ENCODE measurements around the gene OOEP.
"Not testable (repeated sequence)": the region's sequence is repeated elsewhere in the genome, so short reads cannot be mapped to it uniquely, and the experiment has no call there.

Gene OOEP

DNA sequence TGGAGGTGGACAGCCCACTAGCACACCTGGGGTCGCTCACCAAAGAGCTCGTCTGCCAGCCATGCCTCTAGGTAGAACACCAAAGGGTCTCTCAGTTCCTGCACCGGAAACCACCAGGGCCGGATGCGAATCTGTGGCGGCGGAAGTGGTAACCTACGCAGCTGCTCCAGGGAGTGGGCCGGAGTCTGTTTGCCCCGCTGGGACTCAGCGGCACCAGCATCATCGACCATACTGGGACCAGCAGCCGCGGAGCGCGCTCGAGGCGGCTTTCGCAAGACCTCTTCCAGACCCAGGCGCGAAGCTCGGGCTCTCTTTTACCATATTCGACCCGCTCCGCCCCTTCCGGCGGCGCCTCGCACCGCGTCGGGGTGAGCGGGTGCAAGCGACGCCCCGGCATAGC lies at the start of gene OOEP:
Gene OOEP, minus strand, starts transcription at position 335 of the 400 bp plus-strand sequence. Its CDS starts 105 bp downstream, at position 230.
- no peak within 1 kb of the TSS for H3K4me3 ChIP-seq (ENCODE audit: low read depth, low read length)
- H3K27me3 ChIP-seq (ENCODE audit: control insufficient read depth, insufficient read depth, low read length), result no peaks in the 10 kb centered on the region
- no peaks in the 10 kb centered on the region for H3K36me3 ChIP-seq (ENCODE audit: control insufficient read depth, insufficient read depth, low read length)
- no peak within 1 kb of the TSS for H3K9ac ChIP-seq (ENCODE audit: low read length)
- H3K27ac ChIP-seq (ENCODE audit: low read depth, low read length), result no peak within 1 kb of the TSS
- H3K4me1 ChIP-seq (ENCODE audit: control insufficient read depth, insufficient read depth, low read length), result peaks cover 3% of the 10 kb centered on the region; the same call in 1 of the 2 replicates
- 0 out of 2 replicates have a peak, but pooled peaks cover 3% of the 10 kb centered on the region for H3K9me3 ChIP-seq (ENCODE audit: control insufficient read depth, insufficient read depth, low read depth, low read length)

DNA sequence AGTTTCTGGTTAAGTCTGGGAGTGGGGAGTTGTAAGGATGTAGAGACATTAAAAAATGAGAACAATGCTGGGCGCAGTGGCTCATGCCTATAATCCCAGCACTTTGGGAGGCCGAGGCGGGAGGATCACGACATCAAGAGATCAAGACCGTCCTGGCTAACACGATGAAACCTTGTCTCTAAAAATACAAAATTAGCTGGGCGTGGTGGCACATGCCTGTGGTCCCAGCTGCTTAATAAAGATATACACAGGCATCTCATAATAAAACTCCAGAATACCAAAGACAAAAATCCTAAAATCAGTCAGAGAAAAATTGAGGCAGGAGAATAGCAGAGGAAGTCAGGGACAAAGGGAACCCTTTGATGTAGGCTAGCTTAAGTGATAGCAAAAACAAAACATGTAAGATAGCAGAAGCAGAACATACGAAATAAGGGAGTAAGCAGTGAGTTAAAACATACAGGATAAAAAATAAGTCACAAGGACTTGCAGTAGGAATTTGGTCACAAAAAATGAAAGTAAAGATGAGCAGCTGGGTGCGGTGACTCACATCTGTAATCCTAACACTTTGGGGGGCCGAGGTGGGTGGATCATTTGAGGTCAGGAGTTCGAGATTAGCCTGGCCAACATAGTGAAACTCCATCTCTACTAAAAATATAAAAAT lies 48.5 kb upstream of the OOEP start:
- Histone ChIP-seq H3K9ac (ENCODE audit: low read length) (no peak overlapping the region), H3K4me3 (ENCODE audit: low read depth, low read length) (no peak overlapping the region), H3K27ac (ENCODE audit: low read depth, low read length) (no peak overlapping the region), H3K9me3 (ENCODE audit: control insufficient read depth, insufficient read depth, low read depth, low read length) (no peaks in the 10 kb centered on the region), H3K36me3 (ENCODE audit: control insufficient read depth, insufficient read depth, low read length) (no peaks in the 10 kb centered on the region), H3K27me3 (ENCODE audit: control insufficient read depth, insufficient read depth, low read length) (no peaks in the 10 kb centered on the region), H3K4me1 (ENCODE audit: control insufficient read depth, insufficient read depth, low read length) (no peaks in the 10 kb centered on the region)

DNA sequence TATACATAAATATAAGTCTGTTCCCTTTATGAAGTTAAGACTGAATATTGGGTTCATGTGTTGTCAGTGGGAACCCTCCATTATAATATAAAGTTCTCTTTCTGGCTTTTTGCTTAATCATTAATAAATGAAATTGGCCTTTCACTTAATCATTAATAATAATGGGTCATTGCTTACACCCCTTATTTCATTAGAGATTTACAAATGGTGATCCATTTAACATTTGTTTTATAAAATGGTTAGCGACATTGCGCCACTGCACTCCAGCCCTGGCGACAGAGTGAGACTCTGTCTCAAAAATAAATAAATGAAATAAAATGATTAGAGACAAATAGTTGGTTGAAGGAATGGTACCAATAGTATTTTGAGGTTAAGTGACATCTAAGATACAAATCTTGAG lies 43.4 kb upstream of the OOEP start:
- Histone ChIP-seq H3K9me3 (ENCODE audit: control insufficient read depth, insufficient read depth, low read depth, low read length) (no peaks in the 10 kb centered on the region), H3K27me3 (ENCODE audit: control insufficient read depth, insufficient read depth, low read length) (no peaks in the 10 kb centered on the region), H3K36me3 (ENCODE audit: control insufficient read depth, insufficient read depth, low read length) (no peaks in the 10 kb centered on the region), H3K9ac (ENCODE audit: low read length) (no peak overlapping the region), H3K27ac (ENCODE audit: low read depth, low read length) (no peak overlapping the region), H3K4me1 (ENCODE audit: control insufficient read depth, insufficient read depth, low read length) (no peaks in the 10 kb centered on the region), H3K4me3 (ENCODE audit: low read depth, low read length) (no peak overlapping the region)

DNA sequence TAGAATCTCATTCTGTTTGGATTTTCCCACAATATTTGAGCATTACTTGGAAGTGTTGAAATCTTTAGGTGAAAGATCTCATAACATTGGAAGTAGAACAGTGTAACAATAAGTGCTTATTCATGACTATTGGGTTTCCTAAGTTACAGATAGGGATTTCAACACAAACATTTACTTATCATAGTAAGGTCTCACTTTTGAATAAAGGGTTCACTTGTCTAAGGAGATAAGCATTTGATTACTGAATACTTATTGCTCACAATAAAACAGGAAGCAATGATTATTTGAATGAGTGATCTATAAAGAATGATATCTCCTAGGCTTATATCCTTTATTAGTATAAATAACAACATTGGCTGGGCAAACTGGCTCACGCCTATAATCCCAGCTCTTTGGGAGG lies 39.7 kb upstream of the OOEP start:
- no peaks in the 10 kb centered on the region for H3K27me3 ChIP-seq (ENCODE audit: control insufficient read depth, insufficient read depth, low read length)
- no peak overlapping the region for H3K4me3 ChIP-seq (ENCODE audit: low read depth, low read length)
- no peak overlapping the region for H3K9ac ChIP-seq (ENCODE audit: low read length)
- H3K4me1 ChIP-seq (ENCODE audit: control insufficient read depth, insufficient read depth, low read length), result no peaks in the 10 kb centered on the region
- H3K27ac ChIP-seq (ENCODE audit: low read depth, low read length), result no peak overlapping the region
- H3K36me3 ChIP-seq (ENCODE audit: control insufficient read depth, insufficient read depth, low read length), result no peaks in the 10 kb centered on the region
- H3K9me3 ChIP-seq (ENCODE audit: control insufficient read depth, insufficient read depth, low read depth, low read length), result no peaks in the 10 kb centered on the region

DNA sequence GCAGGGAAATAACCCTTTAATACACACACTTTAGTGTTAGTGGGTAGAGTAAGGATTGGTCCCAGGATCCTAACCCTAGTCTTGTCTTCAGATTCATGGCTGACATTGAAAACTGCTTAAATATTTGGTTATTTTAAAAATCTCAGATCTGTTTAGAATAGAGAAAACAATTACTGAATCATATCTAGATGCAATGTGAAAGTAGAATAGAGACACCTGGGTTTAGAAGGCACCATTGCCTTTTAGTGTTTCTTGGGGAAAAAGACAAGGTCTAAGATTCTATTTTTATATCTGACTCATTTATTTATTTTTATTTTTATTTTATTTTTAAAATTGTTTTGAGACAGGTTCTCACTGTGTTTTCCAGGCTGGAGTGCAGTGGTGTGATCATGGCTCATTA lies 31.0 kb upstream of the OOEP start:
- H3K27ac ChIP-seq (ENCODE audit: low read depth, low read length), result no peak overlapping the region
- no peak overlapping the region for H3K9ac ChIP-seq (ENCODE audit: low read length)
- no peaks in the 10 kb centered on the region for H3K36me3 ChIP-seq (ENCODE audit: control insufficient read depth, insufficient read depth, low read length)
- no peaks in the 10 kb centered on the region for H3K4me1 ChIP-seq (ENCODE audit: control insufficient read depth, insufficient read depth, low read length)
- no peaks in the 10 kb centered on the region for H3K9me3 ChIP-seq (ENCODE audit: control insufficient read depth, insufficient read depth, low read depth, low read length)
- no peaks in the 10 kb centered on the region for H3K27me3 ChIP-seq (ENCODE audit: control insufficient read depth, insufficient read depth, low read length)
- no peak overlapping the region for H3K4me3 ChIP-seq (ENCODE audit: low read depth, low read length)

DNA sequence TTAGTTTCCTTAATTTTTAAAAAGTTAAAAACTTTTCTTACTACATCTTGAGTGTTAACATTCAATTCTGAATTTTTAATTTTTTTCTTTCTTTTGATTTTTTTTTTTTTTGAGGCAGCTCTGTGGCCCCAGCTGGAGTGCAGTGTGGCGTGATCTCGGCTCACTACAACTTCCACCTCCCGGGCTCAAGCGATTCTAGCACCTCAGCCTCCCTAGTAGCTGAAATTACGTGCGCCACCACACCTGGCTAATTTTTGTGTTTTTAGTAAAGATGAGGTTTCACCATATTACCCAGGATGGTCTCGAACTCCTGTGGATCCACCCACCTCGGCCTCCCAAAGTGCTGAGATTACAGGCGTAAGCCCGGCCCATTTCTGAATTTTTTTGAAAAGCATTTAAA lies 26.2 kb upstream of the OOEP start:
- Histone ChIP-seq H3K9ac (ENCODE audit: low read length) (no peak overlapping the region), H3K4me1 (ENCODE audit: control insufficient read depth, insufficient read depth, low read length) (no peaks in the 10 kb centered on the region), H3K9me3 (ENCODE audit: control insufficient read depth, insufficient read depth, low read depth, low read length) (no peaks in the 10 kb centered on the region), H3K36me3 (ENCODE audit: control insufficient read depth, insufficient read depth, low read length) (no peaks in the 10 kb centered on the region), H3K4me3 (ENCODE audit: low read depth, low read length) (no peak overlapping the region), H3K27ac (ENCODE audit: low read depth, low read length) (no peak overlapping the region), H3K27me3 (ENCODE audit: control insufficient read depth, insufficient read depth, low read length) (no peaks in the 10 kb centered on the region)

DNA sequence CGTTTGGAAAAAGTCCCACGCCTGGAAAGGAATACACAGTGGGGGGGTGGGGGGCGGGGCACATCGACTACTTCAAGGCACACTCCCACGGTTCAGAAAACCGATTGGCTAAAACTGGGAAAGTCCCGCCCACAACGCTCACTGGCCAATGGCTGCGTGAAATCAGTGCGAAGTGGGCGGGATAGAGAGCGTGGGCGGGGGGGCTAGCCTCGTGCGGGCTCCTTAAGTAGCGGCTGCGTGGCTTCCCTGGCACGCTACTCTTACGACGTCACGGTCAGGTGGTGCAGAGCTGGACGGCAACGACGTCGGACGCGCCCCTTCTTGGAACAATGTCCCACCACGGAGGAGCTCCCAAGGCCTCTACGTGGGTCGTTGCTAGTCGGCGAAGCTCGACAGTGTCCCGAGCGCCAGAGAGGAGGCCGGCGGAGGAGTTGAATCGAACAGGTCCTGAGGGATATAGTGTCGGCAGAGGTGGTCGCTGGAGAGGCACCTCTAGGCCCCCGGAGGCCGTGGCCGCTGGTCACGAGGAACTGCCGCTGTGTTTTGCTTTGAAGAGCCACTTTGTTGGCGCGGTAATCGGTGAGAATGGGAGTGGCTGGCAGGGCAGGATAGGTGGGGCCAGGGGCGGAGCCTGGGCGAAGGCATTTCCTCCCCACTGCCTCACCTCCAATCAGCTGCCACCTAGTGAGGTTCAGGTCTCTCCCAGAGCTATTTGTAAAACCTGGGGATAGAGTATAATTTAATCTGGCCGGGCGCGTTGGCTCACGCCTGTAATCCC lies 25.1 kb upstream of the OOEP start, which contains the start of gene DDX43:
Gene DDX43, plus strand, starts transcription at position 252 of the 778 bp plus-strand sequence. Its CDS starts 78 bp downstream, at position 330.
- H3K9ac ChIP-seq (ENCODE audit: low read length), result no peak within 1 kb of the TSS
- H3K9me3 ChIP-seq (ENCODE audit: control insufficient read depth, insufficient read depth, low read depth, low read length), result no peaks in the 10 kb centered on the region
- H3K4me1 ChIP-seq (ENCODE audit: control insufficient read depth, insufficient read depth, low read length), result no peaks in the 10 kb centered on the region
- no peak within 1 kb of the TSS for H3K27ac ChIP-seq (ENCODE audit: low read depth, low read length)
- no peaks in the 10 kb centered on the region for H3K36me3 ChIP-seq (ENCODE audit: control insufficient read depth, insufficient read depth, low read length)
- H3K27me3 ChIP-seq (ENCODE audit: control insufficient read depth, insufficient read depth, low read length), result no peaks in the 10 kb centered on the region
- no peak within 1 kb of the TSS for H3K4me3 ChIP-seq (ENCODE audit: low read depth, low read length)

DNA sequence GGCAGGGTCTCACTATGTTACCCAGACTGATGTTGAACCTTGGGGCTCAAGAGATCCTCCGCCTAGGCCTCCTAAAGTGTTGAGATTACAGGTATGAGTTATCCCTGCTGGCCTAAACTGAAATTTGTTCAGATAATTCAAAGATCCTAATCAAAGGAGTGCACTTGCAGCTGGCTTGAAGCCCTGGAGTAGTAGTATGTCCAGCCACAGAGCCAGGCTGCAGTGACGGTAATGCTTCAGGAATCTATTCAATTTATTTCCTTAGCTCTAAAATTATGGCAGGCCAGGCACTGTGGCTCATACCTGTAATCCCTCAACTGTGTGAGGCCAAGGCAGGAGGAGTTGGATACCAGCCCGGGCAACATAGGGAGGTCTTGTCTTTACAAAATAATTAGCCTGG lies 23.6 kb upstream of the OOEP start:
- H3K4me1 ChIP-seq (ENCODE audit: control insufficient read depth, insufficient read depth, low read length), result peaks cover 3% of the 10 kb centered on the region; the same call in 1 of the 2 replicates
- no peaks in the 10 kb centered on the region for H3K27me3 ChIP-seq (ENCODE audit: control insufficient read depth, insufficient read depth, low read length)
- no peak overlapping the region for H3K4me3 ChIP-seq (ENCODE audit: low read depth, low read length)
- H3K36me3 ChIP-seq (ENCODE audit: control insufficient read depth, insufficient read depth, low read length), result no peaks in the 10 kb centered on the region
- no peaks in the 10 kb centered on the region for H3K9me3 ChIP-seq (ENCODE audit: control insufficient read depth, insufficient read depth, low read depth, low read length)
- H3K9ac ChIP-seq (ENCODE audit: low read length), result no peak overlapping the region
- no peak overlapping the region for H3K27ac ChIP-seq (ENCODE audit: low read depth, low read length)

DNA sequence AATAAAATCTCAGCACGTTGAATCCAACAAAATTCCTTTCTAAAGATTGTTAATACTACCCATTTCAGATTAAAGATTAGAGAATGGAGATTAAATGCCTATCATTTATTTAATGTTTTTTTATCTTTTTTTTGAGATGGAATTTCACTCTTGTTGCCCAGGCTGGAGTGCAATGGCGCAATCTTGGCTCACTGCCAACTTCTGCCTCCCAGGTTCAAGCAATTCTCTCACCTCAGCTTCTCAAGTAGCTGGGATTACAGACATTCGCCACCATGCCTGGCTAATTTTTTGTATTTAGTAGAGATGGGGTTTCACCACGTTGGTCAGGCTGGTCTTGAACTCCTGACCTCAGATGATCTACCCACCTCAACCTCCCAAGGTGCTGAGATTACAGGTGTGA lies 22.5 kb upstream of the OOEP start:
- H3K36me3 ChIP-seq (ENCODE audit: control insufficient read depth, insufficient read depth, low read length); H3K4me3 ChIP-seq (ENCODE audit: low read depth, low read length); H3K9ac ChIP-seq (ENCODE audit: low read length); H3K9me3 ChIP-seq (ENCODE audit: control insufficient read depth, insufficient read depth, low read depth, low read length); H3K27ac ChIP-seq (ENCODE audit: low read depth, low read length); H3K4me1 ChIP-seq (ENCODE audit: control insufficient read depth, insufficient read depth, low read length); H3K27me3 ChIP-seq (ENCODE audit: control insufficient read depth, insufficient read depth, low read length): not testable (repeated sequence)

DNA sequence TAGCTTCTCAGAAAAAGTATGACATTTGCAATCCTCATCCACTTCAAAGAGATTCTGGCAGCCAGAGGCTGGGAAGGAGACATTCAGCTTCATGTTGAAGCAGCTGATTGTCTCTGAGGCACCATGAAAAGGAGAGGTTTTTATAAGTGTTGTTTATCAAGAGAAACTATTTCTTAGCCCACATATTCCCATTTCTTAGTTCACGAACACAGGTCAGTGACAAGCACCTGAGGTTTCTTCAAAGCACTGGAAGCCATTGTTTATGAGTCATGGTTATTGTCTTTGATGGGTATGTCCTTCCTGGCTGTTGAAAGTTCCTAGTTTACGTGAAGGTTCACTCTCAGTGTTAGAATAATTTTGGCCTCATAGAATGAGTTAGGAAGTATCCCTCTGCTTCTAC lies 22.0 kb upstream of the OOEP start:
- H3K27me3 ChIP-seq (ENCODE audit: control insufficient read depth, insufficient read depth, low read length), result no peaks in the 10 kb centered on the region
- H3K9ac ChIP-seq (ENCODE audit: low read length), result no peak overlapping the region
- no peak overlapping the region for H3K27ac ChIP-seq (ENCODE audit: low read depth, low read length)
- no peak overlapping the region for H3K4me3 ChIP-seq (ENCODE audit: low read depth, low read length)
- no peaks in the 10 kb centered on the region for H3K9me3 ChIP-seq (ENCODE audit: control insufficient read depth, insufficient read depth, low read depth, low read length)
- H3K4me1 ChIP-seq (ENCODE audit: control insufficient read depth, insufficient read depth, low read length), result peaks cover 4% of the 10 kb centered on the region; the same call in 1 of the 2 replicates
- H3K36me3 ChIP-seq (ENCODE audit: control insufficient read depth, insufficient read depth, low read length), result no peaks in the 10 kb centered on the region

DNA sequence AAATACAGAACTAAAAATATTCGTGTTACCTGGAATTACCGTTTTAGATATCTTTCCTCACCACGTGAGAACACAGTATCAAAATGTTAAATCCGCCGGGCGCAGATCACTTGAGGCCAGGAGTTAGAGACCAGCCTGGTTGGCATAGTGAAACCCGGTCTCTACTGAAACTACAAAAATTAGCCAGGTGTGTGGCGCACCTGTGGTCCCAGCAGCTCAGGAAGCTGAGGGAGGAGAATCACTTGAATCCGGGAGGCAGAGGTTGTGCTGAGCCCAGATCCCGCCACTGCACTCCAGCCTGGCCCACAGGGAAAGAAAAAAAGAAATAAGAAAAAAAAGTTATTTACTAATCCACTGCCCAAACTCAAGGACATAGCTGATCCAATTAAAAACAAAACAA lies 20.2 kb upstream of the OOEP start:
- Histone ChIP-seq H3K9ac (ENCODE audit: low read length) (no peak overlapping the region), H3K4me3 (ENCODE audit: low read depth, low read length) (no peak overlapping the region), H3K36me3 (ENCODE audit: control insufficient read depth, insufficient read depth, low read length) (no peaks in the 10 kb centered on the region), H3K27ac (ENCODE audit: low read depth, low read length) (no peak overlapping the region), H3K27me3 (ENCODE audit: control insufficient read depth, insufficient read depth, low read length) (no peaks in the 10 kb centered on the region), H3K9me3 (ENCODE audit: control insufficient read depth, insufficient read depth, low read depth, low read length) (no peaks in the 10 kb centered on the region), H3K4me1 (ENCODE audit: control insufficient read depth, insufficient read depth, low read length) (peaks cover 4% of the 10 kb centered on the region; the same call in 1 of the 2 replicates)

Measured in HUES6 (cell line).